NT2/D1 (cell line): ENCODE measurements around the gene ADGRL3.

Source experiments
- SUZ12 ChIP-seq: IDR thresholded peaks from 2 replicates; pipeline ENCODE4 v1.6.1; 2011; ENCODE audit not compliant: insufficient read length, insufficient read depth; ENCODE audit errors: extremely low read depth
- YY1 ChIP-seq: IDR thresholded peaks from 2 replicates; pipeline ENCODE4 v1.6.1; 2011; ENCODE audit not compliant: insufficient read length, insufficient read depth
- ZNF274 ChIP-seq: IDR thresholded peaks from 2 replicates; pipeline ENCODE4 v1.6.1; 2011; ENCODE audit warnings: mild to moderate bottlenecking, low read depth, low read length

DNA sequence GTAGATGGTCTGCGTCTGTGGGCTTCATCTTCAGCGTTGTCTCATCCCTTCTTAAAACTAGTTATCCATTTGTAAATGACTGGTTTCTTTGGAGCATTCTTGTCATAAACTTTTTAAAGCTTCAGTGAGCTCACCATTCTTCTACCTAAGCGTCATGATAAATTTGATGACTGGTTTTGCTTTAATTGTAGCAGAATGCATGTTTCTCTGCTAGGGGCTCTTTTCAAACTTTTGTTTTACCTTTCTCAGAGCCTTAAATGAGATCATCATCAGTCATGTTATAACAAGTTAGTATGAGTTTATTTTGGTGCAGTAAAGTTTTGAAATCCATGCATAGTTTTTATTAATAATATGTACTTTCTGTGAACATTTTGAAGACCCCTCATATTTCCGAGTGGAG is 6.3 kb upstream of the ADGRL3 start:
- no peak for TF ChIP-seq SUZ12
- no peak for TF ChIP-seq ZNF274
- TF ChIP-seq YY1 = no peak
